ENCODE data around the gene GNPTG. TPM values are rescaled to one million over a fixed set of nuclear protein-coding genes. Genes with fewer than 3 reads are reported as not detected.
A peak's percentile ranks its signal among the peaks of the same experiment; 100 is the strongest.

The GNPTG gene
- total and polyA plus RNA-seq, 2 donors (not counting 1 experiment from before 2014, with no cell fraction given), result 76.0 to 109 TPM

DNA sequence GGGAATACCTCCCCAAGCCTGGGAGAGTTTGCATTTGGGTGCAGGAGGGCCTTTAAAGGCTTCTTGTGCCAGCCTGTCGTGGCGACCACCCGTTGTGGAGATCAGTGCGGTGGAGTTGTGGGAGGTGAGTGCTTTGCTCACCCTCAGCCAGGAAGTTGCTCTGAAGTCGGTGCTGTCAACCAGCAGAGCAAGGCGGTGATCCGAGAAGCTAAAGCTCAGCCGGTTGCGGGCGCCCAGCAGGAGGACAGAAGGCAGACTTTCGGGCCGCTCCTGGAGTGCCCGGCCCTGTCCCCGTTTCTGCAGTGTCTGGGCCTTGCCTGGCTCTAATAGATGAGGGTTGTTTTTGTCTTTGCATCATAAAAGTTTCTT, 40.9 kb upstream of the GNPTG start:
- Mint-ChIP-seq H3K27ac (peak overlapping the region; percentile 97), H3K9me3 (ENCODE audit: insufficient read depth) (no peaks in the 10 kb centered on the region), H3K4me1 (peaks cover 45% of the 10 kb centered on the region), H3K27me3 (no peaks in the 10 kb centered on the region), H3K4me3 (peak overlapping the region; percentile 99)
- H3K36me3 ChIP-seq (replicated peaks in 1 of 2; ENCODE audit: control extremely low read depth in 1 of 2, control insufficient read depth in 1 of 2, extremely low read depth in 1 of 2, insufficient read depth in 2 of 2, low read length in 1 of 2), result peaks cover 0 to 40% of the 10 kb centered on the region in 2 experiments
- POLR2A ChIA-PET, result interaction anchor here (0.6 kb wide), 1 partner anchor 16 kb away, joined by 4 read pairs; no protein-coding TSS in a partner anchor
- CTCF ChIA-PET, result interaction anchor here (1.0 kb wide), 1 partner anchor 32 kb away, joined by 3 read pairs; no protein-coding TSS in a partner anchor
- ATAC-seq (ENCODE audit: low read depth) (no peak), DNase-seq (peak; percentile 64)
- WGBS (ENCODE audit: insufficient coverage), result 2% methylated on average over 14 of the region's 14 CpGs
- H2AFZ ChIP-seq (ENCODE audit: insufficient read depth, low read depth, low read length, poor library complexity, severe bottlenecking), result no peak overlapping the region
- H4K20me1 ChIP-seq (ENCODE audit: control insufficient read depth, insufficient read depth, low read length, poor library complexity, severe bottlenecking), result peaks cover 59% of the 10 kb centered on the region
- H3K4me2 ChIP-seq (replicated peaks; ENCODE audit: low read depth, low read length, poor library complexity, severe bottlenecking), result peak overlapping the region; percentile 87
- intact Hi-C loops (cut with micrococcal nuclease), result no loop called here
- H3K27ac ChIP-seq (ENCODE audit: low read length in 2 of 2), result peak overlapping the region; percentile 57 to 75
- no peaks in the 10 kb centered on the region for H3K27me3 ChIP-seq (replicated peaks in 1 of 4; ENCODE audit: control extremely low read depth in 1 of 4, control insufficient read depth in 3 of 4, insufficient read depth in 4 of 4, low read length in 3 of 4)
- peak overlapping the region; percentile 80 to 90 (median 86) for H3K4me3 ChIP-seq (ENCODE audit: control extremely low read depth in 1 of 5, extremely low read depth in 1 of 5, insufficient read depth in 1 of 5, low read depth in 2 of 5, low read length in 4 of 5)
- TF ChIP-seq, protein P1, sequence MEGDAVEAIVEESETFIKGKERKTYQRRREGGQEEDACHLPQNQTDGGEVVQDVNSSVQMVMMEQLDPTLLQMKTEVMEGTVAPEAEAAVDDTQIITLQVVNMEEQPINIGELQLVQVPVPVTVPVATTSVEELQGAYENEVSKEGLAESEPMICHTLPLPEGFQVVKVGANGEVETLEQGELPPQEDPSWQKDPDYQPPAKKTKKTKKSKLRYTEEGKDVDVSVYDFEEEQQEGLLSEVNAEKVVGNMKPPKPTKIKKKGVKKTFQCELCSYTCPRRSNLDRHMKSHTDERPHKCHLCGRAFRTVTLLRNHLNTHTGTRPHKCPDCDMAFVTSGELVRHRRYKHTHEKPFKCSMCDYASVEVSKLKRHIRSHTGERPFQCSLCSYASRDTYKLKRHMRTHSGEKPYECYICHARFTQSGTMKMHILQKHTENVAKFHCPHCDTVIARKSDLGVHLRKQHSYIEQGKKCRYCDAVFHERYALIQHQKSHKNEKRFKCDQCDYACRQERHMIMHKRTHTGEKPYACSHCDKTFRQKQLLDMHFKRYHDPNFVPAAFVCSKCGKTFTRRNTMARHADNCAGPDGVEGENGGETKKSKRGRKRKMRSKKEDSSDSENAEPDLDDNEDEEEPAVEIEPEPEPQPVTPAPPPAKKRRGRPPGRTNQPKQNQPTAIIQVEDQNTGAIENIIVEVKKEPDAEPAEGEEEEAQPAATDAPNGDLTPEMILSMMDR (IDR thresholded peaks at IDR 0.05), result no peak
- TF ChIP-seq EZH2 (IDR thresholded peaks at IDR 0.05; ENCODE audit: borderline replicate concordance, insufficient read depth, low read depth, low read length, poor library complexity, severe bottlenecking), result no peak
- no peaks in the 10 kb centered on the region for H3K9me3 ChIP-seq (ENCODE audit: control extremely low read depth in 1 of 3, control insufficient read depth in 2 of 3, insufficient read depth in 1 of 3, low read length in 2 of 3)
- peaks cover 74% of the 10 kb centered on the region for H3K79me2 ChIP-seq (ENCODE audit: control insufficient read depth, insufficient read depth, low read length)
- peaks cover 28 to 49% of the 10 kb centered on the region in 2 donors for H3K4me1 ChIP-seq (ENCODE audit: control insufficient read depth in 2 of 2, insufficient read depth in 2 of 2, low read length in 2 of 2)
- peak overlapping the region; percentile 78 for H3K9ac ChIP-seq (ENCODE audit: low read length)

DNA sequence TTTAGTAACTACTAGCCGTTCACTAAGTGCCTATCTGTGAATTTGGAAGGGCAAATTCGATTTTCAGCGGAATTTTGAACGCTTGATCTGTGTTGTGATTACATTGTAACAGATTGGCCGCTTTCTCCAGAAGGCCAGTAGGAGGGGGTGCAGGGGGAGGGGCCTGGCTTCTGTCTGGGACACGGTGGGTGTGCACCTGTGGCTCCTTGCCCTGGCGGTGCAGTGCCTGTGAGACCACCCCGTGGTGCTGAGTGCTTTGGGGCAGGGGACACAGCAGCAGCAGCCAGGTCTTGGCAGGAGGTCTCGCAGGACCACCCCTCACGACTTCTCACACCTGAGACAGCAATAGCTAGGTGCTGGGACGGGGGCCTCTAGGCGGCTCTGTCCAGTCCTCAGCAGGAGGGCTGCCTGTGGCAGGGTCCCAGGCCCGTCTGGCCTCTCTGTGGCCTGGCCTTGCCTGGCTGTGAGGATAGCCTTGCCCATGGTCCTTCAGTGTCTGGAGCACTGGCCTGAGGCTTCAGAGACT, 40.5 kb upstream of the GNPTG start:
- H3K4me3 Mint-ChIP-seq, result peak overlapping the region; percentile 99
- H3K9me3 Mint-ChIP-seq (ENCODE audit: insufficient read depth), result no peaks in the 10 kb centered on the region
- CTCF ChIA-PET, result interaction anchor here (1.0 to 1.4 kb wide), 2 partner anchors 10 to 32 kb away, joined by 3 to 5 read pairs; no protein-coding TSS in a partner anchor
- Histone ChIP-seq H4K20me1 (ENCODE audit: control insufficient read depth, insufficient read depth, low read length, poor library complexity, severe bottlenecking) (peaks cover 64% of the 10 kb centered on the region), H2AFZ (ENCODE audit: insufficient read depth, low read depth, low read length, poor library complexity, severe bottlenecking) (no peak overlapping the region), H3K79me2 (ENCODE audit: control insufficient read depth, insufficient read depth, low read length) (peaks cover 78% of the 10 kb centered on the region), H3K4me1 (ENCODE audit: control insufficient read depth in 2 of 2, insufficient read depth in 2 of 2, low read length in 2 of 2) (peaks cover 23 to 44% of the 10 kb centered on the region in 2 donors), H3K9me3 (ENCODE audit: control extremely low read depth in 1 of 3, control insufficient read depth in 2 of 3, insufficient read depth in 1 of 3, low read length in 2 of 3) (no peaks in the 10 kb centered on the region), H3K9ac (ENCODE audit: low read length) (peak overlapping the region; percentile 78), H3K27ac (ENCODE audit: low read length in 2 of 2) (peak overlapping the region; percentile 57 to 75), H3K36me3 (replicated peaks in 1 of 2; ENCODE audit: control extremely low read depth in 1 of 2, control insufficient read depth in 1 of 2, extremely low read depth in 1 of 2, insufficient read depth in 2 of 2, low read length in 1 of 2) (peaks cover 0 to 44% of the 10 kb centered on the region in 2 experiments), H3K4me2 (replicated peaks; ENCODE audit: low read depth, low read length, poor library complexity, severe bottlenecking) (peak overlapping the region; percentile 87), H3K4me3 (ENCODE audit: control extremely low read depth in 1 of 5, extremely low read depth in 1 of 5, insufficient read depth in 1 of 5, low read depth in 2 of 5, low read length in 4 of 5) (peak overlapping the region; percentile 80 to 90 (median 86)), H3K27me3 (replicated peaks in 1 of 4; ENCODE audit: control extremely low read depth in 1 of 4, control insufficient read depth in 3 of 4, insufficient read depth in 4 of 4, low read length in 3 of 4) (no peaks in the 10 kb centered on the region)
- TF ChIP-seq, protein P1 (IDR thresholded peaks at IDR 0.05), result no peak
- TF ChIP-seq EZH2 (IDR thresholded peaks at IDR 0.05; ENCODE audit: borderline replicate concordance, insufficient read depth, low read depth, low read length, poor library complexity, severe bottlenecking), result no peak
- H3K4me1 Mint-ChIP-seq, result peaks cover 44% of the 10 kb centered on the region
- no peak for DNase-seq
- no peak for ATAC-seq (ENCODE audit: low read depth)
- H3K27me3 Mint-ChIP-seq, result no peaks in the 10 kb centered on the region
- 31% methylated on average over 13 of the region's 13 CpGs for WGBS (ENCODE audit: insufficient coverage)
- intact Hi-C loops (cut with micrococcal nuclease), result no loop called here
- POLR2A ChIA-PET, result no interaction called here
- peak overlapping the region; percentile 97 for H3K27ac Mint-ChIP-seq
